MM.1S (cell line): ENCODE data around the gene SLC22A15.
"Not testable (repeated sequence)": the region's sequence is repeated elsewhere in the genome, so short reads cannot be mapped to it uniquely, and the experiment has no call there.

Experiments
- DNase-seq: peaks from one replicate; pipeline ENCODE4 v3.0.0-alpha.2; 2015
- H2AFZ ChIP-seq: fragments of 300-600 bp; sonication (generic); 2 replicates; pipeline ENCODE4 v1.6.0; 2016; ENCODE audit warnings: antibody characterized with exemption, low read length
- H3F3A ChIP-seq: fragments of 300-600 bp; sonication (generic); 2 replicates; pipeline ENCODE4 v1.6.1; 2016; ENCODE audit warnings: mild to moderate bottlenecking, antibody characterized with exemption, low read length, moderate library complexity, mixed read lengths; ENCODE audit not compliant: insufficient read depth
- H3K27ac ChIP-seq: fragments of 300-600 bp; sonication (generic); 2 replicates; pipeline ENCODE4 v1.5.1; 2016; ENCODE audit warnings: mild to moderate bottlenecking, low read length
- H3K27me3 ChIP-seq: fragments of 300-600 bp; sonication (generic); replicated peaks from 2 replicates; pipeline ENCODE4 v1.6.0; 2016; ENCODE audit warnings: low read length; ENCODE audit not compliant: insufficient read depth
- H3K36me3 ChIP-seq: fragments of 300-600 bp; sonication (generic); replicated peaks from 2 replicates; pipeline ENCODE4 v1.6.1; 2016; ENCODE audit warnings: mild to moderate bottlenecking, low read length, mixed read lengths; ENCODE audit not compliant: insufficient read depth
- H3K4me1 ChIP-seq: fragments of 300-600 bp; sonication (generic); 2 replicates; pipeline ENCODE4 v1.6.1; 2016; ENCODE audit warnings: low read length, mixed read lengths
- H3K4me2 ChIP-seq: fragments of 300-600 bp; sonication (generic); 2 replicates; pipeline ENCODE4 v1.6.0; 2016; ENCODE audit warnings: low read depth, low read length
- H3K4me3 ChIP-seq: fragments of 300-600 bp; sonication (generic); 2 replicates; pipeline ENCODE4 v1.5.1; 2016; ENCODE audit warnings: low read length, mixed read lengths
- H3K79me2 ChIP-seq: fragments of 300-600 bp; sonication (generic); 2 replicates; pipeline ENCODE4 v1.6.1; 2016; ENCODE audit warnings: mixed run types, low read length, mixed read lengths
- H3K9ac ChIP-seq: fragments of 300-600 bp; sonication (generic); 2 replicates; pipeline ENCODE4 v1.6.1; 2016; ENCODE audit warnings: low read length, mixed read lengths
- H3K9me2 ChIP-seq: fragments of 300-600 bp; sonication (generic); replicated peaks from 2 replicates; pipeline ENCODE4 v1.6.1; 2016; ENCODE audit warnings: mild to moderate bottlenecking, low read length, mixed read lengths; ENCODE audit not compliant: insufficient read depth
- H3K9me3 ChIP-seq: fragments of 300-600 bp; sonication (generic); replicated peaks from 2 replicates; pipeline ENCODE4 v1.6.1; 2016; ENCODE audit warnings: mild to moderate bottlenecking, low read length, mixed read lengths; ENCODE audit not compliant: insufficient read depth
- H4K20me1 ChIP-seq: fragments of 300-600 bp; sonication (generic); 2 replicates; pipeline ENCODE4 v1.6.1; 2016; ENCODE audit warnings: mild to moderate bottlenecking, low read length, moderate library complexity, mixed read lengths; ENCODE audit not compliant: insufficient read depth
- CTCF ChIP-seq: fragments of 300-600 bp; sonication (generic); IDR thresholded peaks from 2 replicates; pipeline ENCODE4 v1.5.1; 2016; ENCODE audit warnings: antibody characterized with exemption, low read length, mixed read lengths
- EZH2 ChIP-seq: fragments of 300-600 bp; sonication (generic); optimal IDR thresholded peaks from 2 replicates; pipeline ENCODE3; 2017; ENCODE audit warnings: low read depth, mild to moderate bottlenecking, antibody characterized with exemption, low read length, mixed read lengths
- EZH2phosphoT487 ChIP-seq: fragments of 300-600 bp; sonication (generic); IDR thresholded peaks from 2 replicates; pipeline ENCODE4 v1.6.1; 2018; ENCODE audit warnings: antibody characterized with exemption, low read length

SLC22A15 gene

GRCh38 chr1:116038679-116039078, 62.4 kb downstream of the SLC22A15 start:
- H3K27me3 ChIP-seq = no peaks in the 10 kb centered on the region
- H4K20me1 ChIP-seq = no peaks in the 10 kb centered on the region

GRCh38 chr1:116044071-116044470, 67.8 kb downstream of the SLC22A15 start:
- Histone ChIP-seq H3K9me2 (no peaks in the 10 kb centered on the region), H3K9me3 (no peaks in the 10 kb centered on the region), H3F3A (no peaks in the 10 kb centered on the region), H3K27me3 (no peaks in the 10 kb centered on the region), H3K4me2 (no peak overlapping the region), H3K4me3 (no peak overlapping the region), H3K79me2 (no peaks in the 10 kb centered on the region), H4K20me1 (no peaks in the 10 kb centered on the region), H3K9ac (no peak overlapping the region), H3K4me1 (no peaks in the 10 kb centered on the region), H2AFZ (no peak overlapping the region), H3K27ac (no peak overlapping the region), H3K36me3 (no peaks in the 10 kb centered on the region)
- DNase-seq = no peak
- TF ChIP-seq CTCF = no peak
- no peak for TF ChIP-seq EZH2phosphoT487
- no peak for TF ChIP-seq EZH2

More at GRCh38 chr1:116038679-116039078, 62.4 kb downstream of the SLC22A15 start:
- H3K79me2 ChIP-seq = no peaks in the 10 kb centered on the region
- no peak for TF ChIP-seq EZH2
- TF ChIP-seq CTCF = no peak
- TF ChIP-seq EZH2phosphoT487 = no peak
- no peaks in the 10 kb centered on the region for H3F3A ChIP-seq
- DNase-seq = no peak
- H2AFZ ChIP-seq = no peak overlapping the region
- no peaks in the 10 kb centered on the region for H3K9me3 ChIP-seq
- H3K27ac ChIP-seq = no peak overlapping the region
- H3K9me2 ChIP-seq = no peaks in the 10 kb centered on the region
- no peak overlapping the region for H3K9ac ChIP-seq
- no peak overlapping the region for H3K4me3 ChIP-seq
- no peaks in the 10 kb centered on the region for H3K36me3 ChIP-seq
- no peaks in the 10 kb centered on the region for H3K4me1 ChIP-seq
- H3K4me2 ChIP-seq = no peak overlapping the region

- H3K4me1 ChIP-seq, H3K4me2 ChIP-seq, H3K27ac ChIP-seq, H3K36me3 ChIP-seq, H3K9me3 ChIP-seq, DNase-seq, H2AFZ ChIP-seq, H3K27me3 ChIP-seq, H3K9me2 ChIP-seq, H3K4me3 ChIP-seq, H3K9ac ChIP-seq, H3F3A ChIP-seq, H4K20me1 ChIP-seq, H3K79me2 ChIP-seq: not testable (repeated sequence)
Observed at GRCh38 chr1:116046933-116047332, 70.6 kb downstream of the SLC22A15 start.

GRCh38 chr1:116051896-116052295, 75.6 kb downstream of the SLC22A15 start:
- not testable (repeated sequence) for H3K79me2 ChIP-seq, H3K27ac ChIP-seq, H3K4me1 ChIP-seq, DNase-seq, H4K20me1 ChIP-seq, H3K27me3 ChIP-seq, H3K9me3 ChIP-seq, H3K36me3 ChIP-seq, H3K4me2 ChIP-seq, H3K9ac ChIP-seq, H3K4me3 ChIP-seq, H2AFZ ChIP-seq, H3K9me2 ChIP-seq, H3F3A ChIP-seq
